BE2C (cell line): ENCODE data around the gene DNAJC17.

Experiments
- DNase-seq: peaks from one replicate; pipeline ENCODE4 v3.0.0-alpha.2; 2020
- H3K27me3 ChIP-seq: fragments of 250-450 bp; sonication (Bioruptor Pico); 2 replicates; pipeline ENCODE4 v1.5.1; 2020; ENCODE audit warnings: mild to moderate bottlenecking
- H3K36me3 ChIP-seq: fragments of 250-450 bp; sonication (Bioruptor Pico); 2 replicates; pipeline ENCODE4 v1.5.1; 2020; ENCODE audit warnings: mild to moderate bottlenecking
- H3K4me1 ChIP-seq: fragments of 250-450 bp; sonication (Bioruptor Pico); 2 replicates; pipeline ENCODE4 v1.5.1; 2020
- H3K4me3 ChIP-seq: 2 replicates; pipeline ENCODE4 v1.5.1; 2011; ENCODE audit warnings: low read depth, low read length
- H3K9me3 ChIP-seq: fragments of 250-450 bp; sonication (Bioruptor Pico); 2 replicates; pipeline ENCODE4 v1.5.1; 2020
- CTCF ChIP-seq: IDR thresholded peaks from 2 replicates; pipeline ENCODE4 v1.5.1; 2012; ENCODE audit warnings: mild to moderate bottlenecking, low read depth, low read length

Gene DNAJC17

DNA sequence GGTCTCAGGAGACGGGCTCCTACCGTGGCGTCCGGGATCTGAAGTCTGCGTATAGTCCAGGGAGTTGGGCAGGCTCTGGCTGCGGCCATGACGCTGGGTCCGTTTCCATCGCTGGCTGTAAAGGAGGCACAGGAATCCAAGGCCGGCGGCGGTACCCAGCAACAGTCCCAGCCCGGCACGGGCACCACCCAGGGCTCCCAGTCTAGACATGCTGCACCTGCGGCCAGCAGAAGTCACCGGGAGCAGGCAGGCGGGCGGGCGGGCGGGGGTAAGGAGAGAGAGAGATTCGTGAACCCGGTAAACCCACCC lies 52.7 kb downstream of the DNAJC17 start:
- no peak for TF ChIP-seq CTCF
- H3K27me3 ChIP-seq = no peaks in the 10 kb centered on the region
- peak overlapping the region; percentile 77 for H3K4me3 ChIP-seq
- H3K9me3 ChIP-seq = no peaks in the 10 kb centered on the region
- H3K36me3 ChIP-seq = peaks cover 18% of the 10 kb centered on the region
- H3K4me1 ChIP-seq = peaks cover 5% of the 10 kb centered on the region
- peak; percentile 31 for DNase-seq

- Histone ChIP-seq H3K4me1 (peaks cover 8% of the 10 kb centered on the region), H3K4me3 (no peak overlapping the region), H3K9me3 (no peaks in the 10 kb centered on the region), H3K36me3 (peaks cover 30% of the 10 kb centered on the region), H3K27me3 (no peaks in the 10 kb centered on the region)
- no peak for TF ChIP-seq CTCF
- no peak for DNase-seq
Observed at GRCh38 chr15:40751745-40752144, 55.5 kb downstream of the DNAJC17 start.

DNA sequence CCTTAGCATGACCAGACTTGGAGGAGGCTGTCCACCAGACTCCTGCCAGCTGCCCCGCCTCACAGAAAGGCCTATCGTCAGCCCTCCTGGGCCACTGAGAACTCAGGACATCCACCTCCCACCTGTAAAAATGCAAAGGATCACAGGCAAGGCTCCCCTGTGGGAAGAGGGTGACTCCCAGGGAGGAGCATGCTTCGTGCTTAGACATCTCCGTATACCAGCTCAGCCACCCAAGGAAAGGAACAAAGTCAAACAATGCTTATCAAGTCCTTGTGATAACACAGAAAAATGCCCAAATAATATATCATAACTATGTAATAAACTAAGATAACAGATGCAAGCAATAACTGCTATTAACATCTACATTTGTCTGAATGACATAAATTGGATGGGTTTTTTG lies 56.4 kb downstream of the DNAJC17 start:
- no peak for TF ChIP-seq CTCF
- DNase-seq = no peak
- Histone ChIP-seq H3K9me3 (no peaks in the 10 kb centered on the region), H3K4me3 (no peak overlapping the region), H3K36me3 (peaks cover 33% of the 10 kb centered on the region), H3K27me3 (no peaks in the 10 kb centered on the region), H3K4me1 (peaks cover 8% of the 10 kb centered on the region)

DNA sequence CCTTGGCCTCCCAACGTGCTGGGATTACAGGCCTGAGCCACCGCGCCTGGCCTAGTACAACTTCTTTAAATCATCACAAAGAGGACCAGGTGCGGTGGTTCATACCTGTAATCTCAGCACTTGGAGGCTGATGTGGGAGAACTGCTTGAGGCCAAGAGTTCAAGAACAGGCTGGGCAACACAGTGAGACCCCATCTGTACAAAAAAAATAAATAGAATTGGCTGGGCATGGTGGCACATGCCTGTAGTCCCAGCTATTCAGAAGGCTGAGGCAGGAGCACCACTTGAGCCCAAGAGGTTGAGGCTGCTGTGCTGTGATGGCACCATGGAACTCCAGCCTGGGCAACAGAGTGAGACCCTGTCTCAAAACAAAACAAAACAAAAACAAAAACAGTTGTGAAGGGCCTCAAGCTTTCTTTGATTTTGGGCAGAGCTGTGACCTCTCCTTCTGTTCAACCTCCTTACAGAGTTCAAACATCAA lies 58.1 kb downstream of the DNAJC17 start:
- no peak for TF ChIP-seq CTCF
- Histone ChIP-seq H3K9me3 (no peaks in the 10 kb centered on the region), H3K27me3 (no peaks in the 10 kb centered on the region), H3K4me3 (no peak overlapping the region), H3K4me1 (peaks cover 8% of the 10 kb centered on the region), H3K36me3 (peaks cover 47% of the 10 kb centered on the region)
- DNase-seq = no peak

- Histone ChIP-seq H3K36me3 (peaks cover 60% of the 10 kb centered on the region), H3K4me1 (peaks cover 8% of the 10 kb centered on the region), H3K9me3 (no peaks in the 10 kb centered on the region), H3K27me3 (no peaks in the 10 kb centered on the region), H3K4me3 (no peak overlapping the region)
- DNase-seq = no peak
- TF ChIP-seq CTCF = no peak
Observed at GRCh38 chr15:40747685-40748631, 59.3 kb downstream of the DNAJC17 start.

DNA sequence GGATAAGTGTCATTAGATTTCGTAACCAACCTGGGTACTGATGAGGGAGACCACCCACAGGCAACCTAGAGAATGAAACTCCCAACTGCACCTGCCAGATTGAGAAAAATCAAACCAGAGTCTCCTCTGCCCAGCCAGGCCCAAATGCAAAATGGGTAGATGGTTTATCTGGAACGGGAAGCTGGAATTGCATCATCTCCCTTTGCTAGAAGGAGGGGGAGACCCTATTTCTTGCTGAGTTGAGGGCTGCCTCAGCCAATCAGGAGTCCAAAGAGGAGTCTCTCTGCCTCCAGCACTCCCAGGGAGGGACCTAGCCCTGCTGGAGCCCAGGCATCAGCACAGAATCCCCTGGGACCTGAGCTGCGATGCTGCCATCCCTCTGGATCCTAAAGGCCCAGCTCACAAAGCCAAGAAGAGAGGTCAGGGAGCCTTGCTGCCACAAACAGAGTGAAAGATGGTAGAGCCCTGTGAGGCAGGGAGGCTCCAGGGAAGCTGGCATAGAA lies 60.3 kb downstream of the DNAJC17 start:
- no peak for TF ChIP-seq CTCF
- Histone ChIP-seq H3K27me3 (no peaks in the 10 kb centered on the region), H3K4me1 (peaks cover 8% of the 10 kb centered on the region), H3K36me3 (peaks cover 68% of the 10 kb centered on the region), H3K9me3 (no peaks in the 10 kb centered on the region), H3K4me3 (no peak overlapping the region)
- DNase-seq = peak; percentile 85
